ENCODE measurements around the gene PLA2G15.

GRCh38 chr16:68300734-68301459, 55.7 kb downstream of the PLA2G15 start:
- TF ChIP-seq CTCF (IDR thresholded peaks at IDR 0.05), result no peak
- no peak for TF ChIP-seq POLR2A (IDR thresholded peaks at IDR 0.05)
